Parathyroid adenoma (tissue), 2 donors: ENCODE measurements around the gene CACNB1.

Experiments
- H2AFZ ChIP-seq: fragments of 300-600 bp; sonication (generic); one replicate; pipeline ENCODE4 v1.7.0; 2017; ENCODE audit warnings: antibody characterized with exemption, mild to moderate bottlenecking
- H3K27ac ChIP-seq: fragments of 300-600 bp; sonication (generic); one replicate; pipeline ENCODE4 v1.7.0; 2017
- H3K27me3 ChIP-seq: fragments of 300-600 bp; sonication (generic); one replicate; pipeline ENCODE4 v1.7.0; 2017; ENCODE audit warnings: low read length; ENCODE audit not compliant: control insufficient read depth, insufficient read depth
- H3K36me3 ChIP-seq: fragments of 300-600 bp; sonication (generic); one replicate; pipeline ENCODE4 v1.7.0; 2017; ENCODE audit warnings: low read length; ENCODE audit not compliant: control insufficient read depth, insufficient read depth
- H3K4me1 ChIP-seq: fragments of 300-600 bp; sonication (generic); one replicate; pipeline ENCODE4 v1.7.0; 2017; ENCODE audit warnings: control low read depth
- H3K4me2 ChIP-seq: fragments of 300-600 bp; sonication (generic); one replicate; pipeline ENCODE4 v1.7.0; 2017; ENCODE audit warnings: low read length
- H3K4me3 ChIP-seq: fragments of 300-600 bp; sonication (generic); one replicate; pipeline ENCODE4 v1.7.0; 2017; ENCODE audit warnings: low read depth, low read length
- H3K79me2 ChIP-seq: fragments of 300-600 bp; sonication (generic); one replicate; pipeline ENCODE4 v1.7.0; 2017; ENCODE audit warnings: control low read depth
- H3K9ac ChIP-seq: fragments of 300-600 bp; sonication (generic); one replicate; pipeline ENCODE4 v1.7.0; 2017; ENCODE audit warnings: mild to moderate bottlenecking
- H3K9me3 ChIP-seq: fragments of 300-600 bp; sonication (generic); one replicate; pipeline ENCODE4 v1.7.0; 2017; ENCODE audit warnings: low read length; ENCODE audit not compliant: control insufficient read depth
- CTCF ChIP-seq: fragments of 300-600 bp; sonication (generic); IDR thresholded peaks from one replicate; pipeline ENCODE4 v1.7.0; 2017; ENCODE audit warnings: antibody characterized with exemption, mild to moderate bottlenecking
- donor health status: primary hyperparathyroidism.

The CACNB1 gene

DNA sequence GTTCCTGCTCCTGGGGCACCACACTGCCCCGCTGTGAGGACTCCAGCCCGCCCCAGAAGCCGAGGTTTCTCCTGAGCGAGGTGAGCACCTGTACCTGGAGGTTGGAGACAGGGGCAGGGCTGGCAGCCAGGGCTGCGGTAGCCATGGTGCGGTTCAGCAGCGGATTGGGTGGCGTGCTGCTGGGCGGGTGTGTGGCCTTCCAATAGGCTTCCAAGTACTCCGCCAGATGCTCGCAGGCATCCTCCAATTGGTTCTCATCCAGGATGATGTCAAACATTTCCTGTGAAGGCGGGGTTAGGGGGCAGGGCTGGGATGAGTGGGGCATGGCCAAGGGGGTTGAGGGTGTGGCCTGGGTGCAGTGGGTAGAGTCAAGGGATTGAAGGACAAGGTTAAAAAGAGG is 20.2 kb downstream of the CACNB1 start:
- Histone ChIP-seq H3K79me2 (no peaks in the 10 kb centered on the region), H3K9ac (no peak overlapping the region), H2AFZ (no peak overlapping the region), H3K36me3 (no peaks in the 10 kb centered on the region), H3K9me3 (no peaks in the 10 kb centered on the region), H3K4me3 (no peak overlapping the region), H3K4me1 (no peaks in the 10 kb centered on the region), H3K4me2 (no peak overlapping the region), H3K27ac (no peak overlapping the region), H3K27me3 (no peaks in the 10 kb centered on the region)
- TF ChIP-seq CTCF: no peak

DNA sequence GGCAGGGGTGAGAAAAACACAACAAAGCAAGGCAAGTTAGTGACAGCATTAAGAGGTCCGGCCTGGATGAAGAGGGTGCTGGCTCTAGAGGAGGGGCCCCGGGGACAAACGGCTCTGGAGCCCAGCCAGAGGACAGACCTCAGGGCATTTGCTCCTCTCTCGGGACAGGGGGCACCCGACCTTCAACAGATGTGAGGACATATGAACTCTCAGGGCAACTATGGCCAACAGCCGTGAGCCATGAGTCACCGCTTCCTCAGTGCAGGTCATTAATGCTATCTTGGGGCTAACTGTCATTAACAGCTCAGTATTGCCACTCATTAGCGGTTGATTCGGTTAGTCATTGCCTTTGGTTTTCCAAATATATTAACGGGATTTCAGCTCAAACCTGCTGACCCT is 21.8 kb downstream of the CACNB1 start:
- Histone ChIP-seq H3K27ac (no peak overlapping the region), H3K9ac (no peak overlapping the region), H3K36me3 (no peaks in the 10 kb centered on the region)

DNA sequence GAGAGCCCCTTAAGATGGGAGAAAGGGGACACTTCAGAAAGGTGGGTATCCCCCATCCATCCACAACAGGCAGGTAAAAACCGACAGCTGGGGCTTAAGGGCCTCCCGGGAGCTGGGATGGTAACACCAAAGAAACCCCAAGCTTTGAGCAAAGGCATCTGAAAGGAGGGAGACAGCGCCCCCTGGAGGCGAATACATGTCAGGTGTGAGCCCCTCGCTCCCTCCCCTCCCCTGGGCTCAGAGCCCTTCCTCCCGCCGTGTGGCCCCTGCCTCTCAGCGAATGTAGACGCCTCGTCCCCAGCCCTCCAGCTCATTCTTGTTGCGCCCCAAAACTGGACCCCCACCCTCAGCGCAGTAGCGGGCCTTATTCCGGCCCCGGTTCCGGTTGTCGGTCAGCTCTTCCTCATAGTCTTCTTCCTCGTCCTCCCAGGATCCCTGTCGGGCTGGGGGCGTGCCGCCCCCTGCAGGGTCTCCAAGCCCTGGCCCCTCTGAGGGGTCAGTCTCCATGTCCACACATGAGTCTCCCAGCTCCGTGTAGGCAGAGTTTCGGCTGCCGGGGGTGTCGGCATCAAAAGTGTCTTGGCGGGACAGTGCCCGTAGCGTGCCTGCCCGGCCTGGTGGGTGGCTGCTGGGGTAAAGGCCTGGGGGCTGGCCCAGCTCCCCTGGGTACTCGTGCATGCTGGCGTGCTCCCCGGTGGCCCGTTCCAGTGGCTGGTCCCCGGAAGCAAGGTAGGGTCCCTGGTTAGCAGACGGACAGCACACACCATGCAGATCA is 22.4 kb downstream of the CACNB1 start:
- H3K36me3 ChIP-seq: no peaks in the 10 kb centered on the region
- no peaks in the 10 kb centered on the region for H3K79me2 ChIP-seq
- no peak overlapping the region for H2AFZ ChIP-seq

More for the DNA sequence above, 21.8 kb downstream of the CACNB1 start:
- no peaks in the 10 kb centered on the region for H3K79me2 ChIP-seq
- H2AFZ ChIP-seq: no peak overlapping the region
- H3K9me3 ChIP-seq: no peaks in the 10 kb centered on the region
- H3K4me2 ChIP-seq: no peak overlapping the region
- no peak for TF ChIP-seq CTCF
- no peaks in the 10 kb centered on the region for H3K27me3 ChIP-seq
- no peak overlapping the region for H3K4me3 ChIP-seq
- H3K4me1 ChIP-seq: no peaks in the 10 kb centered on the region

DNA sequence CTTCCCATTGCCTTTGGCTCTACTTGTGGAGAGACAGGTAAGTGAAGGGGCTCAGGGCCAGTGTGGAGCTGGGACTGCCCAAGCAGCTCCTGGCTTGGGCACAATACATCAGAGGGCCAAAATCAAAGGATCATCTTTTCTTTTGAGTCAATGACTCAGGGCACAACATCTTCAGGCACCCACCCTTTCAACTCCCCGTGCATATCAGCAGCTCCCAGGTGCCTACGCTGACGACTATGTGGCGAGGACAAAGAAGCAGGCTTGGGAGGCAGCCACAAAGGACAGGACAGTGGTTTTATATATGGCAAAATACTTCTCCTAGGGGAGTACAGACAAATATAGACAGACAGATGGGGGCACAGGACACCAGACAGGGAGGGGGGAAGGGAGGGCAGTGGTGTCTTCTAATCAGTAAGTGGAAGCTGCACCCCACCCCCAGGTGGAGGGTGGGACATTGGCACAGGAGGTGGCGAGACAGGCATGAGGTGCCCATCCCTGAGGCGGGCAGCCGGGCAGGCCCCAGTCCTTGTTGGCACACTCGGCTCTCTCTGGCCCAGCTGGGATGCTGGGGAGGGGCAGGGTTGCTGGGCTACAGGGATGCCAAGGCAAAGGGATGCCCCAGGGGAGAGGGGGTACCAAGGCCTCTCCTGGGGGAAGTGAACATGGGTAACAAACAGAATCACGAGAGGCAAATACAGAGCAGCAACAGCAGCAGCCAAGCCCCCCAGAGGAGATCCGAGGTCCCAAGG is 23.8 kb downstream of the CACNB1 start:
- H3K27ac ChIP-seq: no peak overlapping the region
- no peak overlapping the region for H2AFZ ChIP-seq
- H3K4me2 ChIP-seq: no peak overlapping the region
- no peaks in the 10 kb centered on the region for H3K4me1 ChIP-seq
- TF ChIP-seq CTCF: no peak
- no peaks in the 10 kb centered on the region for H3K79me2 ChIP-seq
- H3K4me3 ChIP-seq: no peak overlapping the region
- H3K27me3 ChIP-seq: no peaks in the 10 kb centered on the region
- no peak overlapping the region for H3K9ac ChIP-seq
- no peaks in the 10 kb centered on the region for H3K9me3 ChIP-seq
- H3K36me3 ChIP-seq: no peaks in the 10 kb centered on the region

More for the DNA sequence above, 22.4 kb downstream of the CACNB1 start:
- TF ChIP-seq CTCF: peak; percentile 75
- no peaks in the 10 kb centered on the region for H3K27me3 ChIP-seq
- H3K9ac ChIP-seq: no peak overlapping the region
- no peaks in the 10 kb centered on the region for H3K4me1 ChIP-seq
- no peak overlapping the region for H3K27ac ChIP-seq
- H3K4me3 ChIP-seq: no peak overlapping the region
- H3K9me3 ChIP-seq: no peaks in the 10 kb centered on the region
- H3K4me2 ChIP-seq: no peak overlapping the region
